T-helper 1 cell treated with Interleukin-12 subunit alpha and Interleukin-12 subunit beta and Interleukin-4 antibody, amounts not matched to agents 30 ng/mL and 1 ng/mL, for 36 hours (primary cell): ENCODE measurements around the gene ANO9. TPM values are rescaled to one million over a fixed set of nuclear protein-coding genes. Genes with fewer than 3 reads are reported as not detected.
"Not testable (repeated sequence)": the region's sequence is repeated elsewhere in the genome, so short reads cannot be mapped to it uniquely, and the experiment has no call there.

Experiments
- intact Hi-C: fragments of 100-400 bp; cut with micrococcal nuclease; formaldehyde crosslinking; loops from one replicate; pipeline ENCODE4 v1.15.1; 2024
- total RNA-seq: library from RNA; stranded (reverse); gene quantifications from 2 replicates; pipeline ENCODE4 v1.2.3, GENCODE V29; 2022

The ANO9 gene
- total RNA-seq, 1 donor from 2014 or later, result 77.6 TPM

DNA sequence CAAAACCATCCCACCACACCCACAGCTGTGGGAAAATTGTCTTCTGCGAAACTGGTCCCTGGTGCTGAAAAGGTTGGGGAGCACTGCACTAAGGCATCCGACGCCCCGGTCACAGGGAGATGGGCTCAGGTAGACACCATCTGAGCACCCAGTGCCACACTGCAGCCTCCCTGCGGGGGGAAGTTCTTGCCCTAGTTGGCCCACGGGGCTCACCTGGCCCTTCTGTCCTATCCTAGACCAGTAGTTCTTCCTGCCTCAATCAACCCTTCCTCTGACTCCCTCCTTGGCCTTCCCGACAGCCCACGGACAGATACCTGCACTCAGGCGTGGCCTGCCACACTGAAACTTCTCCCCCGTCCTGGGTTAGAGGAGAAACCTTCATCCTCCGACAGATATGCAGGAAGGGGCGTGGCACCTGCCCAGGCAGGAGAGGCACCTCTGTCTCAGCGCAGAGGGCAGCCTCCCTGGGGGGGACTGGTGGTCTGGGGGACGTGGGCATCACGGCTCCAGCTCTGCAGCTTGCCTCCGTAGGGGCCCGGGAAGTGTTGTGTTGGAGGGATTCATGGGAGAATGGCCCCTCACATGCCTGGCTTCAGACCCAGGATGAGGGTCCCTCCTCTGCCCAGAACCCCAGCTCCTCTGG lies 4.5 kb downstream of the ANO9 start:
- intact Hi-C loops, result no loop called here

- intact Hi-C loops, result not testable (repeated sequence)
These were observed 6.6 kb downstream of the ANO9 start for GRCh38 chr11:434999-435740.

GRCh38 chr11:434496-434895 lies 7.3 kb downstream of the ANO9 start:
- intact Hi-C loops, result no loop called here

DNA sequence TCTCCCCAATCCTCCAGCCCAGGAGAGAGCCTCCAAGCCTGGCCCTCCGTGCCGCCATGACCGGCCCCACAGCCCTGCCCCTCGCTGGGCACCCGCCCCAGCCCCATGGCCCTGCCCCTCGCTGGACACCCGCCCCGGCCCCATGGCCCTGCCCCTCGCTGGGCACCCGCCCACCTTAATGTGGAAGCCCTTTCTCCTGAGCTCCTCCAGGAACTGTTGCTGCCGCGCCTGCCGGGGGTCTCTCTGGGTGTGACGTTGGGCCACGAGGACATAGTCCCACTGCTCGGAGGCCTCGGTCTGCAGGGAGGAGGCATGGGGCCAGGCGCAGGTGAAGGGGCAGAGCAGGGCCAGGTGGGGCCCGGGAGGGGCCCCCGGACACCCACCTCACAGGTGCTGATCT lies 8.2 kb downstream of the ANO9 start:
- intact Hi-C loops, result no loop called here

- intact Hi-C loops, result no loop called here
These were observed 8.7 kb downstream of the ANO9 start for GRCh38 chr11:433111-433510.

DNA sequence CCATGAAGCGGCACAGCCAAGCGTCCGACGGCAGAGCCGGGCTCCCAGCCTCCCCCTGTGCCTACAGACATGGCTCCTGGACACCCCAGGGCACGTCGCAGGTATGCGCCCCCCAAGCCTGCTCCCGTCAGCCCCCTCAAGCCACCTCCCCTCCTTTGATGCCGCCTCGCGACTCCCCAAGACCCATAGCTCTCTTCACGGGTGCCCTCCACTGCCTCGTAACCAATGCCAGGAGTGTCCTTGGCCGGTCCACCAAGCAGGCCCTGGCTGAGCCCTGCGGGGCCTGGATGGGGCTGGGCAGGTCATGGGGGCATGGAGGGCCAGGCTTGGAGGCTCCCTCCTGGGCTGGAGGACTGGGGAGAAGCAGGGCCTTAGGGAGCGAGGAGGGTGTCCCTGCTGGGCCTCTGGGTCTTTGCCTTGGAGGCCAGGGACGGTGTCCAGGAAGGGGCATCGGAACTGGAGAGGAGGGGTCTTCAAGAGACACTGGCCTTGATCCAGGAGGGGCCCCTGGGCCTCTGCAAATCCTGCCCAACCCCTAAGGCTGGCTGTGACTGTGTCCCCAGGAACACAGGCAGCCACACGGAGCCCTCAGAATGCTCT lies 9.2 kb downstream of the ANO9 start:
- intact Hi-C loops, result no loop called here

GRCh38 chr11:431921-432320 lies 9.9 kb downstream of the ANO9 start:
- intact Hi-C loops, result no loop called here

DNA sequence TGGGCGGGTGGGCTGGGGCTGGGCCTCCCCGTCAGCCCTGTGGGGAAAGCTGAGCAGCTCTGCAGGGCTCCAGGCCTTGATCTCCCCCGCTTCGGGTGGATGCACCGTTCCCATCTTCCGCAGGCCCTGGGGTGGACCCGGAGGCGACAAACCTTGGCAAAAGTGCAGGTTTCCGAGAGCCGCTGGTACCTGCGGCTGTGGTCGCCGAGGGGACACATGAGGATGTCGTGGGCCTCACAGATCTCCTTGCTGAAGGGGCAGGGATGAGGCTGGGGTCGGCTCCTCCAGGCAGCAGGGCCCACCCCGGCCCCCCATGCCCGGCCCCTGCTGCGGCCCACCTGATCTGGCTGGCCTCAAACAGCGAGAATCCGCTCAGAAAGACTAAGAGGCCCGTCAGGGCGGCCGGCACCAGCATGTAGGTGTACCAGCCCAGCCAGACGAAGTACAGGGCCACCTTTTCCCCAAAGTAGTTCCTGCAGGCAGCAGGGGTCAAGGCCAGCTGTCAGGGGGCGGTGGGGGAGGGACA lies 11.8 kb downstream of the ANO9 start:
- intact Hi-C loops, result no loop called here

DNA sequence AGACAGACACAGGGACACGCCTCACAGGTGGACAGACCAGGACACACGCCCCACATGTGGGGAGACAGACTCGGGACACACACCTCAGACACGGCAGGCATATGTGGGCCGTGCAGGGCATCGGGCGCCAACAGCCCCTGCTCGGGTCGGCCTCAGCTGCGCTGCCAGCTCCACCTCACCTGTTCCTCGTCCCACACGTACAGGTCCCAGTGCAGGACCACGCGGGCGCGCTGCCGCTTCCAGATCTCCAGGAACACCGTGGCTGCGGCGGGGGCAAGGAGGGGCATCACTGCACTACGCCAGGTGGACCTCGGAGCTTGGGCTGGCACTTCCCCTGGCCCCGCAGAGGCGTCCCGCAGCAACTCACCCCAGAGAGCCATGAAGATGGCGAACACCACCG lies 12.4 kb downstream of the ANO9 start:
- intact Hi-C loops, result no loop called here

DNA sequence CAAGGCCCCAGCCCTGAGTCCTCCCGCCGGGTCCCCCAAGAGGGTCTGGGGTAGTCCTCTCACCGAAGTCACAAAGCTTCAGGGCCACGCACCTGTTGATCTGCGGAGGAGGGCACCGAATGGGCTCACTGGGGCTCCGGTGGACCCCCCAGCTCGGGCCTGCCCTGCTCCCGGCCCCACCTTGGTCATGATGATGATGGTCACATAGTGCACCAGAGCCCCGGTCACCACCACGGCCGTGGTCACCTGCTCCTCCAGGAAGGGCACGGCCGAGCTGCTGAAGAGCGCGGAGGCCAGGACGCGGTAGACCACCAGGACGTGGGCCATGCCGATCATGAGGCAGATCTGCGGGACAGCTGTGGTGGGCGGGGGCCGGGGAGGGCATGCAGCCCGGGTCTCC lies 13.5 kb downstream of the ANO9 start:
- intact Hi-C loops, result no loop called here

DNA sequence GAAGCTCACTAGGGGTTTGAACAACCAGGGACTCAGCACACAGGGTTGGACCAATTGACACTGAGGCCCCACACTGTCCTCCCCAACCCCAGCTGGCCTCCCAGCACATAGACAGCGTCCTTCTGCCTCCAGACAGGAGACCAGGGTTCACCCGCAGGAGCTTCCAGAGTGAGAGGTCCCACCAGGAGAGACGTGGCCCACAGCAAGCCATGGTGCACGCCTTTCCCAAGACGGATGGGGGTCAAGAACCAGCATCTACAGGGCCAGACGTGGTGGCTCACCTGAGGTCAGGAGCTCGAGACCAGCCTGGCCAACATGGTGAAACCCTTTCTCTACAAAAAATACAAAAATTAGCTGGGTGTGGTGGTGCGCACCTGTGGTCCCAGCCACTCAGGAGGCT lies 15.0 kb downstream of the ANO9 start:
- intact Hi-C loops, result no loop called here

GRCh38 chr11:425301-425700 lies 16.5 kb downstream of the ANO9 start:
- intact Hi-C loops, result no loop called here

DNA sequence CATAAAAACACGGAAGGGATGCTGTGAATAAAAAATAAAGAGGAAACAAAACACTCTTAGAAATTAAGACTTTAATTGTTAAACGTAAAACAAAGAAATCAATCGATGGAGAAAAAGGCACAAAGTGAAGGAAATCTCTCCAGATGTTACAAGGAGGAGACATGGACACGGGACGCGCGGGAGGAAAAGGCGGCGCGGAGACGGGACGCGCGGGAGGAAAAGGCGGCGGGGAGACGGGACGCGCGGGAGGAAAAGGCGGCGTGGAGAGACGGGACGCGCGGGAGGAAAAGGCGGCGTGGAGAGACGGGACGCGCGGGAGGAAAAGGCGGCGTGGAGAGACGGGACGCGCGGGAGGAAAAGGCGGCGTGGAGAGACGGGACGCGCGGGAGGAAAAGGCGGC lies 17.0 kb downstream of the ANO9 start:
- intact Hi-C loops, result not testable (repeated sequence)

- intact Hi-C loops, result no loop called here
These were observed 17.6 kb downstream of the ANO9 start for GRCh38 chr11:424232-424631.

DNA sequence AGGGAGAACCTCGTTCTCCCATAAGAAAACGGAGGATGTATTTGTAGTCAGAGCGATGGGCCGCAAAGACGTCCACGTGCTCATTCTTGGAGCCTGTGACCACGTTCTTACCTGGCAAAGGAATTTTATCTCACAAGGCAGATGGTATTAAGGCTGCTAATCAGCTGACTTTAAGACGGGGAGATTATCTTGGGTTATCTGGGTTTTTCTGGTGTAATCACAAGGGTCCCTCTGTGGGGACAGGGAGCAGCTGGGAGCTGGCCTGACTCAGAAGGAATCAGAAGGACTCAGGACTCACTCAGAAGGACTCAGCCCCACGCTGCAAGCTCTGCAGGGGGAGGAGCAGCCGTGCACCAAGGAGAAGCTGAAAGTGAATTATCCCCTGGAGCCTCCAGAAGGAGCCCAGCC lies 19.6 kb downstream of the ANO9 start:
- intact Hi-C loops, result no loop called here

GRCh38 chr11:420911-421321 lies 20.9 kb downstream of the ANO9 start:
- intact Hi-C loops, result no loop called here

DNA sequence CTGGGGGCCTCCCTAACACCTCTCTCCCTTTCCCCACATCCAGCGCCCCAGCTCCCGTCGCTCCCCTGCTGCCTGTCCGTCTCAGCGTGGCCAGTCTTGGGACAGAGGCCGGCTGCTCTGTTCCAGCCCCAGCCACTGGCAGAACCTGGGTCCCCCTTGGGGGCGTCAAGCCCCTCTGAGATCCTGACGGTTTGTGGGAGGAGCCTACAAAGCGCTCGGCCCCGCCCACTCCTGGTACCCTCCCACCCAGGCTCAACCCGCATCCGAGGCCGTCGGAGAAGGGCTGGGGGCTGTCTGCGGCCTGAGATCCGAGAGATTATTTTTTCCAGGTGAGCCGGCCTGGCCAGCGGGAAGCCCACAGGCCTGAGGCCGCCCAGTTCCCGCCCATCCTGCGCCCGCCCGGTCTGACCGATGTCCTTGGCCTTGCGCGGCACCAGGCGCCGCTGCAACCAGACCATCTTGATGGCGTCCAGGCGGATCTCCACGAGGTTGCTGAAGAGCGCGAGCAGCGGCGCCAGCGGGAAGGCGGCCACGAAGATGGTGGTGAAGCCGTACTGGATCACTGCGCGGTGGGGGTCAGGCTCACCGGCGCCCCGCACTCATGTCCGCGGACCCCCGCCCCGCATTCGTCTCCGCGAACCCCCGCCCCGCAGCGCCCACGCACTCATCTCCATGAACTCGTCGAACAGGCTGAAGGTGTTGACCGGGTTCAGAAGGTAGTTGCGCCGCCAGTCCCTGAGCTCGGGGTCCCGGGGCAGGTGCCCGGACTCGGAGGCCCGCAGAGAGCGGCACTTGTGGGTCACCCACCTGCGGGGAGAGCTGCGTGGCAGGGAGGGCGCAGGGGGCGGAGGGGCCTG lies 21.5 kb downstream of the ANO9 start:
- intact Hi-C loops, result no loop called here

DNA sequence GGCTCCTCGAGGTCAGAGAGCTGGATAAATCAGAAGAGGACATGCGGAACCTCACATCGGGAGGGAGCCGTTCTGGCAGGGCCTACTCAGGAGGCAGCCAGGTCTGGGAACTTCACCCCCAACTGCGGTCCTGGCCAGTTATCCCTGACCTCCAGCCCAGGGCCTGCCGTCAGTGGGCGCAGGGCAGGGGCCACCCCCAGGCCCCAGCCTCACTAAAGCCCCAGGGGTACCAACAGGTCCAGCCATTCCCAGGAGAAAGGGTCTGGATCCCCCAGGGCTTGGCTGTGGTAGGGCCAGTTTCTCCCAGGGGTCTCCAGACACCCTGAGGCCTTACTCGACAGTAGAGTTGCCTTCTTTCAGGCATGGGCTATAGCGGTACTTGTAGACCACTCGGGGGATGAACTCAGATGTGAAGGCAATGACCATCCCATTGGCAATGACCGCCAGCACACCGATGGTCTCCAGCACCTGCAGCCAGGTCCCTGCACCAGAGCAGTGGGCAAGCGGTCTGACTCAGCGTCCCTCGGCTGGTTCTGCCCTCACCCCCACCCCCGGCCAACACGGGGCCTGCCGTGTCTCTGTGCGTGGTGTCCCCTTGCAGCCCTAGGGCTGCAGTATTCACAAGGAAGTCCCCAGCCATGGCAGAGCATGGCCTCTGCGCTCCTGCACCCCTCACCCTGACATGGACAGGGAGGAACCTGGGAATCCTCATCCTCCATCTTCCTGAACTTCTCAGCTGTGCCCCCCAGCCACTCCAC lies 22.4 kb downstream of the ANO9 start:
- intact Hi-C loops, result no loop called here

DNA sequence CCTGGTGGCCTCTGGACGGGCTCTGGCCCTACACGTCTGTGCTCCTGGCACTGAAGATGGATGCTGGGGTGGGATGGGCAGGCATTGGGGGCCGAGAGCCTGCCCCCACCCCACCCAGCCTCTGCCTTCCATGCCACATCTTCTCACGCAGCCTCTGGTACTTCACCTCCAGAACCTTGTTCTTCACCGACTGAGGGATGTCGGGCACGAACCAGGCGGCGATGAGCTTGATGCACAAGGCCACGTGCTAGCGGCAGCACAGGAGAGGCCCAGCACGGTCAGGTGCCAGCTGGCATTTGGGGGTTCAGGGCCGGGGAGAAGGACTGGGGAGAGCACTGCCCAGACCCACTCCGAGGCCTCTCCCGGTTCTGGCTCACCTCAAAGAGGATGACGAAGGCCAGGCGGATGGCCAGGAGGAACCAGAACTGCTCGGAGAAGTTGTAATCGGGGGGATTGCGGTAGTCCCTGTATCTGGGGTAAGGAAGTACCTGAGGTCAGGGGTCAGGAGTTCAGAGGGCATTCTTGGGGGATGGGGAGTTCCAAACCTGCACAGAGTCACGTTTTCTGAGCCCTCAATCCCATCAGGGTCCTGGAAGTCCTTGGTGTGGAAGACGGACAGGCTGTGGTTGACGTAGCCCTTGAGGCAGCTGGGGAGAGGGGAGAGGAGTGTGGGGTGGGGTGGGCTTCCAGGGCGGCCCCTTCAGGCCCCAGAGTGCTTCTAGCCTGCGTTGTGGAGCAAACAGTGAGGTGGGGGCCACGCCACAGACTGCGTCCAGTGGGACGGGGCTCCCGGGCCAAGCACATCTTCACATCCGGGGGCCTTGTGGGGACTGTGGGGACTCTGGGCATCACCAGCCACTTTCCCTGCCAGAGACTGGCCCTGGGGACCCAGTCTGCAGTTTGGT lies 23.2 kb downstream of the ANO9 start:
- intact Hi-C loops, result no loop called here
